PC-3 (cell line): ENCODE data around the gene CLDN12. TPM values are rescaled to one million over a fixed set of nuclear protein-coding genes. Genes with fewer than 3 reads are reported as not detected.

ENCODE experiments used
- ATAC-seq: fragments of 200-7000 bp; cut with Tn5 transposase; 2 replicates; pipeline ENCODE4 v1.9.1; 2020; ENCODE audit warnings: mild to moderate bottlenecking, moderate library complexity
- BruUV-seq: library from RNA; stranded (reverse); fragments of 400-500 nt; replicated peaks from 2 replicates; lab custom pipeline; 2021; lab: Mats Ljungman, UMichigan
- CTCF ChIA-PET: fragments of 300-600 bp; sonication (Branson Sonifier 250); formaldehyde crosslinking; loops from one replicate; lab custom pipeline; 2022; ENCODE audit warnings: antibody characterized with exemption; lab: Charles Lee
- POLR2A ChIA-PET: fragments of 300-600 bp; sonication (Branson Sonifier 250); formaldehyde crosslinking; loops from one replicate; lab custom pipeline; 2022; ENCODE audit warnings: antibody characterized with exemption; ENCODE audit not compliant: unreplicated experiment; lab: Charles Lee
- DNase-seq: peaks from one replicate; pipeline ENCODE4 v3.0.0-alpha.2; 2015
- H2AFZ ChIP-seq: fragments of 300-600 bp; sonication (generic); 2 replicates; pipeline ENCODE4 v1.6.0; 2016; ENCODE audit warnings: antibody characterized with exemption, low read length
- H3F3A ChIP-seq: fragments of 300-600 bp; sonication (generic); one replicate; pipeline ENCODE4 v1.6.0; 2017; ENCODE audit warnings: antibody characterized with exemption, low read length, control low read depth, mild to moderate bottlenecking; ENCODE audit not compliant: unreplicated experiment
- H3K27ac ChIP-seq: fragments of 300-600 bp; sonication (generic); 2 replicates; pipeline ENCODE4 v1.5.1; 2016; ENCODE audit warnings: mild to moderate bottlenecking, low read length
- H3K27me3 ChIP-seq: fragments of 300-600 bp; sonication (generic); 2 replicates; pipeline ENCODE4 v1.6.1; 2016; ENCODE audit warnings: low read length, mixed read lengths
- H3K36me3 ChIP-seq: fragments of 300-600 bp; sonication (generic); 2 replicates; pipeline ENCODE4 v1.6.1; 2016; ENCODE audit warnings: low read depth, mixed run types, low read length, mixed read lengths
- H3K4me1 ChIP-seq: fragments of 300-600 bp; sonication (generic); 2 replicates; pipeline ENCODE4 v1.5.1; 2016; ENCODE audit warnings: low read length; ENCODE audit not compliant: insufficient read depth
- H3K4me2 ChIP-seq: fragments of 300-600 bp; sonication (generic); 2 replicates; pipeline ENCODE4 v1.6.0; 2016; ENCODE audit warnings: low read length
- H3K4me3 ChIP-seq: fragments of 300-600 bp; sonication (generic); 2 replicates; pipeline ENCODE4 v1.5.1; 2016; ENCODE audit warnings: mild to moderate bottlenecking, low read length, mixed read lengths
- H3K79me2 ChIP-seq: fragments of 300-600 bp; sonication (generic); 2 replicates; pipeline ENCODE4 v1.6.1; 2017; ENCODE audit warnings: low read length, mixed read lengths
- H3K9ac ChIP-seq: fragments of 300-600 bp; sonication (generic); 2 replicates; pipeline ENCODE4 v1.6.0; 2016; ENCODE audit warnings: mild to moderate bottlenecking, low read length
- H3K9me2 ChIP-seq: fragments of 300-600 bp; sonication (generic); replicated peaks from 2 replicates; pipeline ENCODE4 v1.6.1; 2016; ENCODE audit warnings: mixed run types, low read length, mixed read lengths
- H3K9me3 ChIP-seq: fragments of 300-600 bp; sonication (generic); 2 replicates; pipeline ENCODE4 v1.6.1; 2016; ENCODE audit warnings: low read length, mixed read lengths
- H4K20me1 ChIP-seq: fragments of 300-600 bp; sonication (generic); 2 replicates; pipeline ENCODE4 v1.6.1; 2016; ENCODE audit warnings: low read length, mixed read lengths
- CTCF ChIP-seq: fragments of 300-600 bp; sonication (generic); conservative IDR thresholded peaks from 2 replicates; pipeline ENCODE4 v1.5.1; 2017; ENCODE audit warnings: antibody characterized with exemption, low read depth, mild to moderate bottlenecking, low read length
- EZH2 ChIP-seq: fragments of 300-600 bp; sonication (generic); IDR thresholded peaks from one replicate; pipeline ENCODE4 v1.6.1; 2017; ENCODE audit warnings: antibody characterized with exemption, mild to moderate bottlenecking, low read length; ENCODE audit not compliant: unreplicated experiment
- EZH2phosphoT487 ChIP-seq: fragments of 300-600 bp; sonication (generic); IDR thresholded peaks from 2 replicates; pipeline ENCODE4 v1.6.1; 2018; ENCODE audit warnings: mild to moderate bottlenecking, antibody characterized with exemption, low read length, borderline replicate concordance
- intact Hi-C: fragments of 100-400 bp; cut with micrococcal nuclease; formaldehyde crosslinking; loops from 2 replicates; pipeline ENCODE4 v1.9.0; 2023
- total RNA-seq: library from RNA; depleted of rRNA; stranded (reverse); fragments of >200 nt; gene quantifications from 2 replicates; pipeline ENCODE4 v1.2.3, GENCODE V29; 2014

CLDN12 gene
- total RNA-seq, 1 experiment from 2014 or later: 14.7 TPM

- Histone ChIP-seq H3K4me3 (no peak overlapping the region), H3K27me3 (no peaks in the 10 kb centered on the region), H2AFZ (no peak overlapping the region), H3K9me2 (no peaks in the 10 kb centered on the region), H3F3A (no peaks in the 10 kb centered on the region), H3K4me2 (no peak overlapping the region), H3K79me2 (peaks cover 28% of the 10 kb centered on the region), H3K9ac (no peak overlapping the region), H4K20me1 (peaks cover 4% of the 10 kb centered on the region; the same call in 1 of the 2 replicates), H3K4me1 (peaks cover 17% of the 10 kb centered on the region), H3K27ac (no peak overlapping the region), H3K9me3 (no peaks in the 10 kb centered on the region), H3K36me3 (peaks cover 24% of the 10 kb centered on the region)
- intact Hi-C loops: no loop called here
- no peak for DNase-seq
- no TSS peak for BruUV-seq
- ChIA-PET POLR2A (no interaction called here), CTCF (no interaction called here)
- ATAC-seq: no peak
- no peak for TF ChIP-seq EZH2
- TF ChIP-seq CTCF: no peak
- TF ChIP-seq EZH2phosphoT487: no peak
These were observed 6.4 kb downstream of the CLDN12 start for GRCh38 chr7:90409667-90410066.

GRCh38 chr7:90411510-90411909 is 8.2 kb downstream of the CLDN12 start:
- intact Hi-C loops: loop anchor here (1.0 kb wide), 1 partner anchor 27 kb away; no protein-coding TSS in a partner anchor
- TF ChIP-seq EZH2: no peak
- no peak for TF ChIP-seq CTCF
- no peak for TF ChIP-seq EZH2phosphoT487
- POLR2A ChIA-PET: no interaction called here

GRCh38 chr7:90412458-90413184 is 9.4 kb downstream of the CLDN12 start:
- peaks cover 21% of the 10 kb centered on the region for H3K36me3 ChIP-seq

More at GRCh38 chr7:90411510-90411909, 8.2 kb downstream of the CLDN12 start:
- H3K4me2 ChIP-seq: 0 out of 2 replicates have a peak overlapping the region, but pooled peaks have one; percentile 21
- H4K20me1 ChIP-seq: peaks cover 4% of the 10 kb centered on the region; the same call in 1 of the 2 replicates
- no peak overlapping the region for H3K4me3 ChIP-seq
- H3K27ac ChIP-seq: peak overlapping the region; percentile 26; the same call in 1 of the 2 replicates
- H3K4me1 ChIP-seq: peaks cover 11% of the 10 kb centered on the region
- H2AFZ ChIP-seq: no peak overlapping the region
- ATAC-seq (peak; percentile 77), DNase-seq (peak; percentile 56)
- BruUV-seq: no TSS peak
- no peak overlapping the region for H3K9ac ChIP-seq
- H3F3A ChIP-seq: no peaks in the 10 kb centered on the region
- H3K9me2 ChIP-seq: no peaks in the 10 kb centered on the region
- no peaks in the 10 kb centered on the region for H3K27me3 ChIP-seq
- CTCF ChIA-PET: interaction anchor here (1.0 kb wide), 1 partner anchor 16 kb away, joined by 5 read pairs; no protein-coding TSS in a partner anchor
- H3K79me2 ChIP-seq: peaks cover 11% of the 10 kb centered on the region
- peaks cover 20% of the 10 kb centered on the region for H3K36me3 ChIP-seq
- H3K9me3 ChIP-seq: no peaks in the 10 kb centered on the region

More at GRCh38 chr7:90412458-90413184, 9.4 kb downstream of the CLDN12 start:
- Histone ChIP-seq H4K20me1 (peaks cover 4% of the 10 kb centered on the region; the same call in 1 of the 2 replicates), H3K27ac (no peak overlapping the region), H3K27me3 (no peaks in the 10 kb centered on the region), H2AFZ (no peak overlapping the region), H3K4me1 (peaks cover 11% of the 10 kb centered on the region), H3K4me2 (no peak overlapping the region), H3K9me2 (no peaks in the 10 kb centered on the region), H3K79me2 (peaks cover 8% of the 10 kb centered on the region), H3F3A (no peaks in the 10 kb centered on the region), H3K4me3 (no peak overlapping the region), H3K9me3 (no peaks in the 10 kb centered on the region), H3K9ac (no peak overlapping the region)
- CTCF ChIA-PET: no interaction called here
- no TSS peak for BruUV-seq
- peak; percentile 62 for ATAC-seq
- DNase-seq: peak; percentile 63
- intact Hi-C loops: loop anchor here (1.0 kb wide), 1 partner anchor 100 kb away; no protein-coding TSS in a partner anchor
- POLR2A ChIA-PET: no interaction called here
- TF ChIP-seq EZH2 (no peak), EZH2phosphoT487 (no peak), CTCF (peak; percentile 76)
